ENCODE measurements around the gene UPP1.

The UPP1 gene

GRCh38 chr7:48084727-48085432 lies 4.2 kb upstream of the UPP1 start:
- FAIRE-seq: peak; percentile 77
- peak; percentile 92 for DNase-seq (ENCODE audit: insufficient read length, low spot score)

- FAIRE-seq: no peak
These were observed 3.7 kb upstream of the UPP1 start for GRCh38 chr7:48085433-48085791.

DNA sequence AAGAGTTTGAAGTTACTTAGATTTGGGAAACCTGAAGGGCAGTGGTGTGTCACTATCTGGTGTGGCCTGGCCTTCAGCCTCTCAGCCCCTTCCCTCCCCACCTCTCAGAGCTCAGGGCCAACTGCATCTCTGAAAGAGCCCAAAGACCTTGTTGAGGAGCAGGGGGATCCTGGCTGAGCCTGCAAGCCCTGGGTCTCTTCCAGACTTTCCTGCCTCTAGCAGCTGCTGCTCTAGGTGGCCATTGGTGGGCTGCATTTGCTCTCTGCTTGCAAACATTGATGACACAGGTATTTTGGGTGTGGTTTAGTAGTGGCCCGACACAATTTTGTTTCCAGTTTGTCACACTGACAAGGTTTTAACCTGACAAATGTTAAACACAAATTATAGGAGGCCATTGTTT lies 3.1 kb upstream of the UPP1 start:
- FAIRE-seq: no peak
- DNase-seq (ENCODE audit: insufficient read length, low spot score): no peak

More at GRCh38 chr7:48085433-48085791, 3.7 kb upstream of the UPP1 start:
- DNase-seq (ENCODE audit: insufficient read length, low spot score): no peak

DNA sequence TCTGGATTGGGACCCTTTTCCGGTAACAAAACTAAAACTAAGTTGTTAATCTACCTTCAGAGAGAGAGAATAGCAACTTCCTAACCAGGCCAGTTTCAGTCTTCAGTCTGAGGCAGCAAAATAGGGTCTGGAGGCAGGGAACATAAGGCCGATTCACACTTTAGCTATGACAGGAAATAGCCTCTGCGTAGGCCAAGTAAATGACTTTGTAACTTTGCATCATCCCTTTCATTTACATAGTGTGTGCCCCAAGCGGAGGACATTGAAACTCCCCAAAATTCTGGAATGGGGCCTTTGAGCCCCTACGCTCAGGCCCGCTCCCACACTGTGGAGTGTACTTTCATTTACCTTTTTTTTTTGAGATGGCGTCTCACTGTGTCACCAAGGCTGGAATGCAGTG lies 1.7 kb upstream of the UPP1 start:
- FAIRE-seq: peak; percentile 23
- DNase-seq (ENCODE audit: insufficient read length, low spot score): no peak

DNA sequence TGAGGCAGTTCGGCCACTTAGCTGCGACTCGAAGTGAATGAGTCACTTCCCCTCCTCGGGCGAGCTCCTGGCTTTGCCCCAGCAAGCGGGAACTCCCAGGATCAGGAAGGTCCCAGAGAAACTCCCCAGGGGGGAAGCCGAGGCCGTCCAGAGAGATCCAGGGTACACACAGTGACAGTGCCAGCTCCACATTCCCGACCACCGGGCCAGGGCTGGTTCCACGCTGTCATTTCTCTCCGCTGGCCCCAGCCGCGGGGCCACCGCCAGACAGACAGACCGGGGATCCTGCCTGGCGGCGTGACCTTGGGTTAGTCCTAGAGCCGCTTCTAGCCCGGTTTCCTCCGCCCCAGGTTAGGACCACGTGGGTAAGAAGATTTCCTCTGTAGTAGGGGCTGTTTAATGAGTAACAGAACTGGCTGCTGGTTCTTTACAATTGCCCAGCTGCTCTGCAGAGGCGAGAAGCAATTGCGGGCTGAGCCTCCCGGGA lies 463 bp upstream of the UPP1 start:
- FAIRE-seq (peak; percentile 58), DNase-seq (ENCODE audit: insufficient read length, low spot score) (peak; percentile 75)

DNA sequence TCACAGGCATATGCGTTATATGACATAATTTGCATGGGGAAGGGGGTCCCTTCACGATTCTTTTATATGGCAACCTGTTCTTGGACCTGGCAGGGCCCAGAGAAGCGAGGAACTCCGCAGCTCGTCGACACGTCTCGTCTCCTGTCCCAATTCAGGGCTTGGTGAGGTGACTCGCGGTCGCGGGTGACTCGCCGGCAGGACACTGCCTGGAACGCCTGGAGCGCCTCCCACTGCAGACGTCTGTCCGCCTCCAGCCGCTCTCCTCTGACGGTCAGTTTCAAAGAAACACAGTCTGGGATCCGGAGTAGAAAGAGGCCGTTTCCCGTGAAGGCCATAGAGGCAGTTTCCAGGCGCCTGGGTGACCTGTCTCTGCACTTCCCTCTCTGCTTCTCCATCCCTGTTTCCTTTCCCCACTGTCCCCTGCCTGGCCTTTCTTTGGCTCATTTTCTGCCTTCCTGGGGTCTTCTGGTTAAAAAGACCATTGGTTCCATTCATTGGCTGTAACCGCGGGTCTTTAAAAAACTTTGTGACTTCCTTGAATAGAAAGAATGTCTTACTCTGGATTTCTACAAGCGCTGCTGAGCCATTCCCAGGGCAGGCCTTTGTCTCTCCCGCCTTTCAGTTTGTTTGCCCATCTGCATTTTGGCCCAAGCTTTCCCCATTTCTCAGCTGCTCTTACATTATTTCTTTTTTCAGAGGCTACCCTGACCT lies 1.2 kb downstream of the UPP1 start:
- DNase-seq (ENCODE audit: insufficient read length, low spot score): no peak

GRCh38 chr7:48091506-48092433 lies 2.7 kb downstream of the UPP1 start:
- DNase-seq (ENCODE audit: insufficient read length, low spot score): no peak
- FAIRE-seq: no peak

More for the DNA sequence above, 1.2 kb downstream of the UPP1 start:
- FAIRE-seq: no peak

GRCh38 chr7:48094861-48095293 lies 5.8 kb downstream of the UPP1 start:
- FAIRE-seq (peak; percentile 36), DNase-seq (ENCODE audit: insufficient read length, low spot score) (peak; percentile 42)

- FAIRE-seq (no peak), DNase-seq (ENCODE audit: insufficient read length, low spot score) (no peak)
These were observed 7.2 kb downstream of the UPP1 start for GRCh38 chr7:48096273-48096672.

DNA sequence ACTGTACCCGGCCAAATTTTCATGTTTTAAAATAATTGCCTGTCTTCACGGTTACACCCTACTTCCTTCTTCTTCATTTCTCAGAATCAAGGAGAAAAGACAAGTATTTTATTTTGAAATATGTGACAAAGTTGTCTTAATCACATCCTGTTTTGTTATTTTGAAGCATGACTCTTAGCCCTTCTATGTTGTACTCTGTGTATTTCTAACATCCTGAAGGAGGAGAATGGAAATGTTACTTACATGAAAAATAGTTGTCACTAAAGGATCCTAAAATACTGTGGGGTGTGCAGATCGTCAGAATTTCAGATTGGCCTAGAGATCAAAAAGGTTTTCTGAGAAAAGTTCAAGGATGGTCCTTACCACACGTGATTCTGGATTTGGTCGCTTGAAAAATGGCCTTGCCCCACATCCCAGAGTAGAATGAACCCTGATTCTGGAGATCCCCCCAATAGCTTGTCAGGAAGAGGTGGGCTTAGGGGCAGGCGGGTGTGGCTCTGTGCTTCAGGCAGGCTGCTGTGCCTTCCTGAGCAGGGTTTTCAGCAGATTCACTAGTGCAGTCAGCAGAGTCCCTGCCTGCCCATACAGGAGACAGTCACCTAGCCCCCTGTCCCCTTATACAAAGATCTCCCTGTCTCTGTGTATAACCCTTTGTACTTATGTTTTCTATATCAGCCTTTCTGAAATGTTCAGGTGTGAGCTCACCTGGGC lies 8.6 kb downstream of the UPP1 start:
- DNase-seq (ENCODE audit: insufficient read length, low spot score): no peak
- no peak for FAIRE-seq

DNA sequence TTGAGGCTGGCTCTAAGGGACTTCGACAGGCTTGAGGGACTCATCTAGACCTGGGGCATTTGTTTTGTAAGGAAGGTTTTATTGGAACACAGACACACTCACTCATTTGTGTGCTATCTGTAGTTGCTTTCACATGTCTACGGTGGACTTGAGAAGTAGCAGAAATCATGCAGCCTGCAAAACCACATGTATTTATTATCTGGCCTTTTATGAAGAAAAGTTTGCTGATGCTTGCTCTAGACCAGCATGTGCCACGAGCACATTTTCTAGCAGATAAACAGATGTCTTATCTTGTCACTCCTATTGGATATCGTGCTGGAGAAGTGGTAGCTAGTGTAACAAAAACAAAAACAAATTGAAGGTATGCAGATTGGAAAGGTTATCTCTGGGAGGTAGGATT lies 9.8 kb downstream of the UPP1 start:
- no peak for FAIRE-seq
- DNase-seq (ENCODE audit: insufficient read length, low spot score): no peak

DNA sequence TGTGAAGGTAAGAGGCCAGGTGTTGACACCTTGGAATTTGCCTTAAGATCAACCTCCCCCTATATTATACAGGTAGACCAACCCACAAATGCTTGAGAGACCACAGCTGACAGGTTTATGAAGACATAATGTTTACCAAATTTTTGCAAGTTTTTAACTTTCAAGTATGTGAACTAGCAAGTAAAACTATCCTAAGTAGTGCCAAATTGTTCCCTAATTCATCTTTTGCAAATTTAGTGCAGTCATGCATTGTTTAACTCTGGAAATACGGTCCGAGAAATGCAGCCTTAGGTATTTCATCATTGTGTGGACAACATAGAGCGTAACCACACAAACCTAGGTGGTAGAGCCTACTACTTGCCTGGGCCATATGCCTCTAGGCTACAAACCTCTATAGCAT lies 10.7 kb downstream of the UPP1 start:
- no peak for DNase-seq (ENCODE audit: insufficient read length, low spot score)
- peak; percentile 52 for FAIRE-seq

GRCh38 chr7:48101352-48101751 lies 12.3 kb downstream of the UPP1 start:
- DNase-seq (ENCODE audit: insufficient read length, low spot score): no peak
- no peak for FAIRE-seq

- FAIRE-seq: peak; percentile 4
These were observed 12.9 kb downstream of the UPP1 start for GRCh38 chr7:48101968-48102367.

DNA sequence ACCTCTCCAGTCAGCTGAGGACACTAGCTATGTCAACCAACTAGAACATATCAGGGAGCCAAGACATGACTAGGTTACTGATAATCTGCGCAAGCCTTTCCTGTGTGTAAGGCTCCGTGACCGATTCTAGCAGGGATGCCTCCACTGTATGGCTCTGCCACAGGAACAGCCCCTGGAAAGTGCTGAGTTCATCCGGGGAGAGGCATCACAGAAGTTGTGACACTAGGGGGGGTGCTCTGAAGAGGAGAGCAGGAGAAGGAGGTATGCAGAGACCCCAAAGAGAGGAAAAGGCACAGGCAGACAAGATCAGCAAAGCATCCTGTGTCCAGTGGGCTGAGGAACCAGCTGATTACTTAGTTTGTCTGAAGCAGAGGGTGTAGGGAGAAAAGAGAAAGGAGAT lies 13.5 kb downstream of the UPP1 start:
- FAIRE-seq: no peak
- no peak for DNase-seq (ENCODE audit: insufficient read length, low spot score)

More at GRCh38 chr7:48101968-48102367, 12.9 kb downstream of the UPP1 start:
- DNase-seq (ENCODE audit: insufficient read length, low spot score): no peak

- FAIRE-seq (no peak), DNase-seq (ENCODE audit: insufficient read length, low spot score) (no peak)
These were observed 16.0 kb downstream of the UPP1 start for GRCh38 chr7:48105045-48105444.

GRCh38 chr7:48106906-48107659 lies 18.0 kb downstream of the UPP1 start:
- no peak for FAIRE-seq

GRCh38 chr7:48107926-48108472 lies 18.9 kb downstream of the UPP1 start:
- FAIRE-seq: no peak

More at GRCh38 chr7:48106906-48107659, 18.0 kb downstream of the UPP1 start:
- no peak for DNase-seq (ENCODE audit: insufficient read length, low spot score)

More at GRCh38 chr7:48107926-48108472, 18.9 kb downstream of the UPP1 start:
- no peak for DNase-seq (ENCODE audit: insufficient read length, low spot score)

Measured in HTR-8/SVneo (cell line).